HL-60 (cell line): Measurements from ENCODE around the gene CDK19.

ENCODE experiments used
- DNase-seq, 2 experiments: peaks; one replicate each; pipeline ENCODE4 v3.0.0-alpha.2; 2010 to 2020; ENCODE audit warnings: low read depth in 1 of 2, low spot score in 1 of 2
- H3K27ac ChIP-seq: fragments of 250-450 bp; sonication (Bioruptor Pico); replicated peaks from 2 replicates; pipeline ENCODE4 v1.5.1; 2020; ENCODE audit warnings: mild to moderate bottlenecking, moderate library complexity
- H3K27me3 ChIP-seq: fragments of 250-450 bp; sonication (Bioruptor Pico); 2 replicates; pipeline ENCODE4 v1.5.1; 2021; ENCODE audit warnings: mild to moderate bottlenecking, moderate library complexity; ENCODE audit not compliant: insufficient read depth, poor library complexity, severe bottlenecking
- H3K4me3 ChIP-seq: replicated peaks from 2 replicates; pipeline ENCODE4 v1.5.1; 2011; ENCODE audit warnings: mild to moderate bottlenecking, control low read depth, low read length; ENCODE audit not compliant: insufficient read depth
- CTCF ChIP-seq: IDR thresholded peaks from one replicate; pipeline ENCODE4 v1.5.1; 2011; ENCODE audit warnings: low read length, control low read depth, inconsistent platforms; ENCODE audit not compliant: insufficient read depth
- GABPA ChIP-seq: IDR thresholded peaks from 2 replicates; pipeline ENCODE4 v1.6.1; 2012; ENCODE audit warnings: low read depth
- POLR2AphosphoS5 ChIP-seq: IDR thresholded peaks from 2 replicates; pipeline ENCODE4 v1.6.1; 2012; ENCODE audit warnings: low read depth
- SPI1 ChIP-seq: IDR thresholded peaks from 2 replicates; pipeline ENCODE4 v1.6.1; 2012; ENCODE audit warnings: low read depth, mild to moderate bottlenecking, borderline replicate concordance
- TF ChIP-seq, protein P1 (sequence below): IDR thresholded peaks from 2 replicates; pipeline ENCODE4 v1.6.1; 2012; ENCODE audit warnings: low read depth; ENCODE audit not compliant: insufficient replicate concordance

The CDK19 gene

DNA sequence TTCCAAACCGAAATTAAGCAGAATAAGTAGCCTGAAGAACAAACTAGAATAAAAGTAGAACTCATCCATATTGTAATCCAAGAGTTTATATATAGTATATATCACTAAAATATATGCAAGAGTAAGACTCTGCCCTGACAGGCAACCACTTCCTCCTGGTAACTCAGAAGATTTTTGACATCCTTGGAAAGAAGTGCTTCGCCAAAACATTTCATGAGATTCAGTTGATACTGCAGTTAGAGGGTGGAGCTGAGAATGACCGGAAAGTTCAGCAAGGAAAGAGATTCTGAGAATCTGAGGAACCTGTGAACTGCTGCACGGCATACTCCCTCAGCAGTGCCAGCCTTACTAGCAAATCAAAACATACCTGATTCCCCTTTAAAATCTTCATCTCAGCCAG is 79.6 kb downstream of the CDK19 start:
- H3K4me3 ChIP-seq: no peak overlapping the region
- TF ChIP-seq GABPA: no peak
- TF ChIP-seq, protein P1, sequence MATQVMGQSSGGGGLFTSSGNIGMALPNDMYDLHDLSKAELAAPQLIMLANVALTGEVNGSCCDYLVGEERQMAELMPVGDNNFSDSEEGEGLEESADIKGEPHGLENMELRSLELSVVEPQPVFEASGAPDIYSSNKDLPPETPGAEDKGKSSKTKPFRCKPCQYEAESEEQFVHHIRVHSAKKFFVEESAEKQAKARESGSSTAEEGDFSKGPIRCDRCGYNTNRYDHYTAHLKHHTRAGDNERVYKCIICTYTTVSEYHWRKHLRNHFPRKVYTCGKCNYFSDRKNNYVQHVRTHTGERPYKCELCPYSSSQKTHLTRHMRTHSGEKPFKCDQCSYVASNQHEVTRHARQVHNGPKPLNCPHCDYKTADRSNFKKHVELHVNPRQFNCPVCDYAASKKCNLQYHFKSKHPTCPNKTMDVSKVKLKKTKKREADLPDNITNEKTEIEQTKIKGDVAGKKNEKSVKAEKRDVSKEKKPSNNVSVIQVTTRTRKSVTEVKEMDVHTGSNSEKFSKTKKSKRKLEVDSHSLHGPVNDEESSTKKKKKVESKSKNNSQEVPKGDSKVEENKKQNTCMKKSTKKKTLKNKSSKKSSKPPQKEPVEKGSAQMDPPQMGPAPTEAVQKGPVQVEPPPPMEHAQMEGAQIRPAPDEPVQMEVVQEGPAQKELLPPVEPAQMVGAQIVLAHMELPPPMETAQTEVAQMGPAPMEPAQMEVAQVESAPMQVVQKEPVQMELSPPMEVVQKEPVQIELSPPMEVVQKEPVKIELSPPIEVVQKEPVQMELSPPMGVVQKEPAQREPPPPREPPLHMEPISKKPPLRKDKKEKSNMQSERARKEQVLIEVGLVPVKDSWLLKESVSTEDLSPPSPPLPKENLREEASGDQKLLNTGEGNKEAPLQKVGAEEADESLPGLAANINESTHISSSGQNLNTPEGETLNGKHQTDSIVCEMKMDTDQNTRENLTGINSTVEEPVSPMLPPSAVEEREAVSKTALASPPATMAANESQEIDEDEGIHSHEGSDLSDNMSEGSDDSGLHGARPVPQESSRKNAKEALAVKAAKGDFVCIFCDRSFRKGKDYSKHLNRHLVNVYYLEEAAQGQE: no peak
- TF ChIP-seq SPI1: peak; percentile 12; the same call in 1 of the 2 replicates

GRCh38 chr6:110731898-110732297 is 83.4 kb downstream of the CDK19 start:
- Histone ChIP-seq H3K4me3 (no peak overlapping the region), H3K27ac (no peak overlapping the region), H3K27me3 (no peaks in the 10 kb centered on the region)
- TF ChIP-seq CTCF: no peak
- no peak for TF ChIP-seq GABPA
- no peak for TF ChIP-seq SPI1
- TF ChIP-seq, protein P1: no peak
- TF ChIP-seq POLR2AphosphoS5: no peak
- DNase-seq: no peak

More for the DNA sequence above, 79.6 kb downstream of the CDK19 start:
- Histone ChIP-seq H3K27ac (no peak overlapping the region), H3K27me3 (no peaks in the 10 kb centered on the region)
- no peak for DNase-seq

DNA sequence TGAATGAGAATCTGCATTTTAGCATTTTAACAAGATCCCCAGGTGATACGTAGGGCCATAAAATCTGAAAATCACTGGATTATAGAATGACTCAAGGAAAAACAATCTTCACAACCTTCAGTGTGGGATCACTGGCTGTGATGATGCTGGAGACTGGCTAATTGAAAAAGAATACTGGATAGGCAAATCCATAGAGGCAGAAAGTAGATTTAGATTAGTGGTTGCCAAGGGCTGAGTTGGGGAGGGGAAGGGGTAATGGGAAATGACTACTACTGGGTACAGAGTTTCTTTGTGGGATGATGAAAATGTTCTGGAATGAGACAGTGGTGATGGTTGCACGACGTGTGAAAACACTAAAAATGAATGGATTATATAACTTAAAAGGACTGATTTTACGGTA is 84.1 kb downstream of the CDK19 start:
- no peak for DNase-seq
- no peak overlapping the region for H3K27ac ChIP-seq
- no peak for TF ChIP-seq SPI1
- TF ChIP-seq CTCF: no peak
- TF ChIP-seq GABPA: no peak
- TF ChIP-seq POLR2AphosphoS5: no peak
- TF ChIP-seq, protein P1: no peak
- H3K27me3 ChIP-seq: no peaks in the 10 kb centered on the region
- no peak overlapping the region for H3K4me3 ChIP-seq

- DNase-seq: no peak
- Histone ChIP-seq H3K4me3 (no peak overlapping the region), H3K27ac (no peak overlapping the region), H3K27me3 (no peaks in the 10 kb centered on the region)
- TF ChIP-seq POLR2AphosphoS5: no peak
- no peak for TF ChIP-seq GABPA
- TF ChIP-seq SPI1: no peak
- TF ChIP-seq, protein P1: no peak
- no peak for TF ChIP-seq CTCF
Measured at GRCh38 chr6:110728501-110728900, 86.8 kb downstream of the CDK19 start.
